ENCODE results near the gene SHISAL2B.

Gene SHISAL2B

DNA sequence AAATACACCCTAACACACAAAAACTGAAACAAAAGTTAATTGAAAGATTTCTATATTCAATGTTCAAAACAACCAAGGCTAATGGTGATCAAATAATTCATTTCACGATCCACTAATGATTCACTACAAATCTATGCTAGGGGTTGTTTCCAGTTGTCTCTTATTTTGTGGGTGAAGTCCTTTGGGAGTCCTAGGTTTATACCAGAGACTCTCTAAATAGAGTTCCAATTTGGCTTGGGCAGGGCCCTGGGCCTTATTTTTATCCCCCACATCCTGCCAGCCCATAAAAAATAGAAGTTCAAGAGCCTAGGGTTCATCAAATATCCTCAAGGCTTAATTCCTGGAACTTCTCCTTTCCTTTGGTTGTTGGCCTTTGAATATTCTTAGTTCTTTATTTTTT, 52.1 kb downstream of the SHISAL2B start:
- TF ChIP-seq SPI1 (IDR thresholded peaks at IDR 0.05; ENCODE audit: low read depth, low read length) (no peak), TAF1 (IDR thresholded peaks at IDR 0.05; ENCODE audit: low read depth, low read length) (no peak), POLR2A (IDR thresholded peaks at IDR 0.05; ENCODE audit: low read depth, low read length) (no peak), POU2F2 (IDR thresholded peaks at IDR 0.05; ENCODE audit: low read depth, low read length) (no peak), PAX5 (IDR thresholded peaks at IDR 0.05; ENCODE audit: insufficient read depth, low read length, severe bottlenecking) (no peak), POLR2AphosphoS5 (IDR thresholded peaks at IDR 0.05; ENCODE audit: low read depth, low read length) (no peak)
- DNase-seq (ENCODE audit: insufficient read length, low spot score) (no peak), FAIRE-seq (no peak)

DNA sequence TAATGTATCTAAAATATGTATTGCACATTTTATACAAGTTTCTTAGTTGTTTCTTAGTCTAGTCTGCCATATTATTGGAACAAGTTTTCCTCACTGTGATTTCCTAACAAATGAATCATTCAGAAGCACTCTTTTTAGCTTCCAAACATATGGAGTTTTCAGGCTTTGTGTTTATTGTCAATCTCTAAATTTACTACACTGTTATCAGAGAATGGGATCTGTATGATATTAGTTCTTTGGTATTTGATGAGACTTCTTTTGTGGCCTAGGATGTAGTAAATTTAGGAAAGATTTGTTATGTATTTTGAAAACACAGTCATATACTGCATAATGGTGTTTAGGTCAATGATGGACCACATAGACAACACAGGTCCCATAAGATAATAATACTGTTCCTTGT, 52.5 kb downstream of the SHISAL2B start:
- DNase-seq (ENCODE audit: insufficient read length, low spot score) (no peak), FAIRE-seq (no peak)
- TF ChIP-seq SPI1 (IDR thresholded peaks at IDR 0.05; ENCODE audit: low read depth, low read length), result no peak
- no peak for TF ChIP-seq POU2F2 (IDR thresholded peaks at IDR 0.05; ENCODE audit: low read depth, low read length)
- no peak for TF ChIP-seq PAX5 (IDR thresholded peaks at IDR 0.05; ENCODE audit: insufficient read depth, low read length, severe bottlenecking)
- no peak for TF ChIP-seq POLR2A (IDR thresholded peaks at IDR 0.05; ENCODE audit: low read depth, low read length)
- TF ChIP-seq TAF1 (IDR thresholded peaks at IDR 0.05; ENCODE audit: low read depth, low read length), result no peak
- TF ChIP-seq POLR2AphosphoS5 (IDR thresholded peaks at IDR 0.05; ENCODE audit: low read depth, low read length), result no peak

- FAIRE-seq (no peak), DNase-seq (ENCODE audit: insufficient read length, low spot score) (no peak)
- no peak for TF ChIP-seq POLR2AphosphoS5 (IDR thresholded peaks at IDR 0.05; ENCODE audit: low read depth, low read length)
- TF ChIP-seq TAF1 (IDR thresholded peaks at IDR 0.05; ENCODE audit: low read depth, low read length), result no peak
- TF ChIP-seq POLR2A (IDR thresholded peaks at IDR 0.05; ENCODE audit: low read depth, low read length), result no peak
- no peak for TF ChIP-seq PAX5 (IDR thresholded peaks at IDR 0.05; ENCODE audit: insufficient read depth, low read length, severe bottlenecking)
- no peak for TF ChIP-seq POU2F2 (IDR thresholded peaks at IDR 0.05; ENCODE audit: low read depth, low read length)
- no peak for TF ChIP-seq SPI1 (IDR thresholded peaks at IDR 0.05; ENCODE audit: low read depth, low read length)
Observed at GRCh38 chr5:64744914-64745313, 54.6 kb downstream of the SHISAL2B start.

- TF ChIP-seq PAX5 (IDR thresholded peaks at IDR 0.05; ENCODE audit: insufficient read depth, low read length, severe bottlenecking), result no peak
- no peak for TF ChIP-seq POLR2A (IDR thresholded peaks at IDR 0.05; ENCODE audit: low read depth, low read length)
- TF ChIP-seq POLR2AphosphoS5 (IDR thresholded peaks at IDR 0.05; ENCODE audit: low read depth, low read length), result no peak
- no peak for TF ChIP-seq POU2F2 (IDR thresholded peaks at IDR 0.05; ENCODE audit: low read depth, low read length)
- TF ChIP-seq SPI1 (IDR thresholded peaks at IDR 0.05; ENCODE audit: low read depth, low read length), result no peak
- no peak for TF ChIP-seq TAF1 (IDR thresholded peaks at IDR 0.05; ENCODE audit: low read depth, low read length)
- no peak for FAIRE-seq
- no peak for DNase-seq (ENCODE audit: insufficient read length, low spot score)
Observed at GRCh38 chr5:64746446-64746845, 56.1 kb downstream of the SHISAL2B start.

GRCh38 chr5:64749385-64749784, 59.1 kb downstream of the SHISAL2B start:
- DNase-seq (ENCODE audit: insufficient read length, low spot score), result no peak
- no peak for TF ChIP-seq POLR2A (IDR thresholded peaks at IDR 0.05; ENCODE audit: low read depth, low read length)
- no peak for TF ChIP-seq SPI1 (IDR thresholded peaks at IDR 0.05; ENCODE audit: low read depth, low read length)
- TF ChIP-seq POU2F2 (IDR thresholded peaks at IDR 0.05; ENCODE audit: low read depth, low read length), result no peak
- TF ChIP-seq PAX5 (IDR thresholded peaks at IDR 0.05; ENCODE audit: insufficient read depth, low read length, severe bottlenecking), result no peak
- TF ChIP-seq TAF1 (IDR thresholded peaks at IDR 0.05; ENCODE audit: low read depth, low read length), result no peak
- no peak for TF ChIP-seq POLR2AphosphoS5 (IDR thresholded peaks at IDR 0.05; ENCODE audit: low read depth, low read length)
- FAIRE-seq, result no peak

- TF ChIP-seq PAX5 (IDR thresholded peaks at IDR 0.05; ENCODE audit: insufficient read depth, low read length, severe bottlenecking), result no peak
- no peak for TF ChIP-seq POU2F2 (IDR thresholded peaks at IDR 0.05; ENCODE audit: low read depth, low read length)
- no peak for TF ChIP-seq TAF1 (IDR thresholded peaks at IDR 0.05; ENCODE audit: low read depth, low read length)
- no peak for TF ChIP-seq SPI1 (IDR thresholded peaks at IDR 0.05; ENCODE audit: low read depth, low read length)
- no peak for TF ChIP-seq POLR2AphosphoS5 (IDR thresholded peaks at IDR 0.05; ENCODE audit: low read depth, low read length)
- TF ChIP-seq POLR2A (IDR thresholded peaks at IDR 0.05; ENCODE audit: low read depth, low read length), result no peak
Observed at GRCh38 chr5:64754066-64754465, 63.8 kb downstream of the SHISAL2B start.

GRCh38 chr5:64758901-64759300, 68.6 kb downstream of the SHISAL2B start:
- TF ChIP-seq POLR2A (IDR thresholded peaks at IDR 0.05; ENCODE audit: low read depth, low read length), result no peak
- TF ChIP-seq PAX5 (IDR thresholded peaks at IDR 0.05; ENCODE audit: insufficient read depth, low read length, severe bottlenecking), result no peak
- TF ChIP-seq TAF1 (IDR thresholded peaks at IDR 0.05; ENCODE audit: low read depth, low read length), result no peak
- no peak for TF ChIP-seq POU2F2 (IDR thresholded peaks at IDR 0.05; ENCODE audit: low read depth, low read length)
- TF ChIP-seq POLR2AphosphoS5 (IDR thresholded peaks at IDR 0.05; ENCODE audit: low read depth, low read length), result no peak
- no peak for TF ChIP-seq SPI1 (IDR thresholded peaks at IDR 0.05; ENCODE audit: low read depth, low read length)
- DNase-seq (ENCODE audit: insufficient read length, low spot score) (no peak), FAIRE-seq (no peak)

More at GRCh38 chr5:64754066-64754465, 63.8 kb downstream of the SHISAL2B start:
- FAIRE-seq (no peak), DNase-seq (ENCODE audit: insufficient read length, low spot score) (no peak)

- no peak for TF ChIP-seq PAX5 (IDR thresholded peaks at IDR 0.05; ENCODE audit: insufficient read depth, low read length, severe bottlenecking)
- no peak for TF ChIP-seq TAF1 (IDR thresholded peaks at IDR 0.05; ENCODE audit: low read depth, low read length)
- no peak for TF ChIP-seq POLR2A (IDR thresholded peaks at IDR 0.05; ENCODE audit: low read depth, low read length)
- TF ChIP-seq SPI1 (IDR thresholded peaks at IDR 0.05; ENCODE audit: low read depth, low read length), result no peak
- no peak for TF ChIP-seq POU2F2 (IDR thresholded peaks at IDR 0.05; ENCODE audit: low read depth, low read length)
- no peak for TF ChIP-seq POLR2AphosphoS5 (IDR thresholded peaks at IDR 0.05; ENCODE audit: low read depth, low read length)
- DNase-seq (ENCODE audit: insufficient read length, low spot score) (no peak), FAIRE-seq (no peak)
Observed at GRCh38 chr5:64759960-64760660, 69.8 kb downstream of the SHISAL2B start.

DNA sequence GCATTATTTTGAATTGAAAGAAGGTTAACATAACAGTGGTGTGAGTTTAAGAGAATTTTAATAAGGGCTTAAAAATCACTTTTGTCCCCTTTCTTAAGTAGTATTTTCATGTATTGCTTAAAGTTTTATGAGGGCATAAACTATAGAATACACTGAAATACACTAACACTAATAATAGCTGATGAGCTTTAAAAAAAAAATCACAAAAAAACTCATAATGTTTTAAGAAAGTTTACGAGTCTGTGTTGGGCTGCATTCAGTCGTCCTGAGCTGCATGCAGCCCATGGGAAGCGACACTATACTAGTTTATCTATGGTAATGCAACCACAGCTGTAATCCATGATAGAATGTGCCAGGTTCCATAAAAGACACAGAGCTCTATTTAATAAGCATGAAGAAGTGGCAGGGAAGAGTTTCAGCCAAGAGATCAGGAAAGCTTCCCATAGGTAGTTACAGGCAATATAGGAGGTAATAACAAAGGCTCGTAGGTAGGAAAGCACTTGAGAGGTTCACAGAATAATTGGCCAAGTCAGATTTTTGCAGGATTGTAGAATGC, 73.7 kb downstream of the SHISAL2B start:
- no peak for FAIRE-seq
- no peak for TF ChIP-seq TAF1 (IDR thresholded peaks at IDR 0.05; ENCODE audit: low read depth, low read length)
- TF ChIP-seq POLR2A (IDR thresholded peaks at IDR 0.05; ENCODE audit: low read depth, low read length), result no peak
- no peak for TF ChIP-seq SPI1 (IDR thresholded peaks at IDR 0.05; ENCODE audit: low read depth, low read length)
- no peak for TF ChIP-seq PAX5 (IDR thresholded peaks at IDR 0.05; ENCODE audit: insufficient read depth, low read length, severe bottlenecking)
- no peak for TF ChIP-seq POLR2AphosphoS5 (IDR thresholded peaks at IDR 0.05; ENCODE audit: low read depth, low read length)
- TF ChIP-seq POU2F2 (IDR thresholded peaks at IDR 0.05; ENCODE audit: low read depth, low read length), result no peak
- DNase-seq (ENCODE audit: insufficient read length, low spot score), result no peak
